Fibroblast of villous mesenchyme (primary cell): ENCODE results near the gene LRRC34. TPM values are rescaled to one million over a fixed set of nuclear protein-coding genes. Genes with fewer than 3 reads are reported as not detected.

Experiments used
- DNase-seq: peaks from one replicate; pipeline ENCODE4 v3.0.0-alpha.2; 2010; ENCODE audit warnings: low read depth
- H3K4me3 ChIP-seq: 2 replicates; pipeline ENCODE4 v1.5.1; 2011; ENCODE audit warnings: low read depth, mild to moderate bottlenecking, low read length
- CTCF ChIP-seq: IDR thresholded peaks from 2 replicates; pipeline ENCODE4 v1.5.1; 2012; ENCODE audit warnings: low read depth, mild to moderate bottlenecking, low read length; ENCODE audit not compliant: insufficient read depth
- total RNA-seq: library from RNA; depleted of rRNA; stranded (reverse); fragments of >200 nt; gene quantifications from 2 replicates; pipeline ENCODE4 v1.2.3, GENCODE V29; 2012

The LRRC34 gene
- total RNA-seq, 1 donor, result 4.3 TPM

- H3K4me3 ChIP-seq, result no peak overlapping the region
- no peak for DNase-seq
- TF ChIP-seq CTCF, result no peak
Measured at GRCh38 chr3:169781209-169781855, 31.4 kb downstream of the LRRC34 start.

DNA sequence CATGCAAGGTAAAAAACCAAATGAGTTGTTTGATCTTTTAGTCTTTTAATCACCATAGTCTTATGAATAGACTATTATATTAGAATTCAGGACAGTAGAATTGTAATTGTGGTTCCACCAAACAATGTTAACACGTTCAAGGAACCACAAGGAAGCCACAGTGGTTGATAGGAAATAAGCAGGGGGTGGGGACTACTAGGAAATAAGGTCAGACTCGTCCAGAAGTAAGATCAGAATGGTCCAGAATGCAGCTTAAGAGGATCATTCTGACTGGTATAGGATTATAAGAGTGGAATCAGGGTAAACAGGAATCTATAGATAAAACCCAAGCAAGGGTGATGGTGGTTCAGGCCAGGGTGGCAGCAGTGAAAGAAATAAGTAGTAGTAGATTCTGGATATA lies 32.0 kb downstream of the LRRC34 start:
- DNase-seq, result no peak
- no peak overlapping the region for H3K4me3 ChIP-seq
- TF ChIP-seq CTCF, result no peak

DNA sequence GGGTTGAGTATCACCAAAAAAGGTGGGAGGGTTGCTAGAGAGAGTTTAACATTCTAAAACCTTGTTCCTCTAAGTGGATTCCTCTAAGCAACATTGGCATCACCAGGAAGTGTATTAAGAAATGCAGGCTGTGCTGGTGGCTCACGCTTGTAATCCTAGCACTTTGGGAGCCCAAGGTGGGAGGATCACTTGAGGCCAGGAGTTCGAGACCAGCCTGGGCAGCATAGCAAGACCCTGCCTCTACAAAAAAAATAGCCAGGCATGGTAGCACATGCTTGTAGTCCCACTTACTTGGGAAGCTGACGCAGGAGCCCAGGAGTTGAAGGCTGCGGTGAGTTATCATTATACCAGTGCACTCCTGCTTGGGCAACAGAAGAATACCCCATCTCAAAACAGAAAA lies 34.9 kb downstream of the LRRC34 start:
- TF ChIP-seq CTCF, result no peak
- DNase-seq, result no peak
- H3K4me3 ChIP-seq, result no peak overlapping the region

- no peak for DNase-seq
- H3K4me3 ChIP-seq, result peak overlapping the region; percentile 91
- no peak for TF ChIP-seq CTCF
Measured at GRCh38 chr3:169774186-169774585, 38.5 kb downstream of the LRRC34 start.

GRCh38 chr3:169772897-169773816 lies 39.5 kb downstream of the LRRC34 start, which contains the start of gene MYNN:
Gene MYNN, plus strand, starts transcription at chr3:169773396. Its CDS starts 900 bp downstream, at chr3:169774296.
- peak; percentile 90 for DNase-seq
- TF ChIP-seq CTCF, result peak; percentile 23
- peak within 1 kb of the TSS; percentile 91 for H3K4me3 ChIP-seq

DNA sequence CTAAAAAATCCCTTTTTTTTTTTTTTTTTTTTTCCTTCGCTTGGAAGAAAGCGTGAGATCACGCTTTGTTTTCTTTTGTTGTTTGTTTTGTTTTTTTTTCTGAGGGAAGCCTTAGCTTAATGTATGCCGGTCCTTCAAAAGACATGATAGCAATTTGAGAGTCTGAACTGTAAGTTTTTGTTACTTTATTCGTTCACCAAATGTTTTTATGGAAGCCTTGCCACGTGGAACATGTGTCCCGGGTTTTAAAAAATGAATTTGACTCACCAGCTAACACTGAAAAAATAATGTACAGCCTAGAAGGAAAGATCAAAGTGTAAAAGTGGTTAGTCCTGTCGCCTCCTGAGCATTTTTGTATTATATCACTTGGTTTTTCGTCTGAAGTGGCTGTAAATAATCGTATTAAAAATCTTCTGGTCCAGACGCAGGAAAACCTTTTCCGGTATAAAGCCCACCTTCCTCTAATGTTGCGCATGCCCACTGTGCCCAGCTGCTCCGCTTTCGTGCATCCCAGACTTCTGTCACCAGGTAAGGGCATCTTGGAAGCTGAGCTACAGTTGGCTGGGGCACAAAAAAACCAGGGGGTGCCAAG lies 40.3 kb downstream of the LRRC34 start:
- DNase-seq, result peak; percentile 83
- peak overlapping the region; percentile 91 for H3K4me3 ChIP-seq
- no peak for TF ChIP-seq CTCF
